Measurements from ENCODE around the gene C4orf50. TPM values are rescaled to one million over a fixed set of nuclear protein-coding genes. Genes with fewer than 3 reads are reported as not detected.

The C4orf50 gene
- total RNA-seq, 4 donors from 2014 or later = under 0.01 to 0.19 (median 0.09) TPM; not detected in 1

DNA sequence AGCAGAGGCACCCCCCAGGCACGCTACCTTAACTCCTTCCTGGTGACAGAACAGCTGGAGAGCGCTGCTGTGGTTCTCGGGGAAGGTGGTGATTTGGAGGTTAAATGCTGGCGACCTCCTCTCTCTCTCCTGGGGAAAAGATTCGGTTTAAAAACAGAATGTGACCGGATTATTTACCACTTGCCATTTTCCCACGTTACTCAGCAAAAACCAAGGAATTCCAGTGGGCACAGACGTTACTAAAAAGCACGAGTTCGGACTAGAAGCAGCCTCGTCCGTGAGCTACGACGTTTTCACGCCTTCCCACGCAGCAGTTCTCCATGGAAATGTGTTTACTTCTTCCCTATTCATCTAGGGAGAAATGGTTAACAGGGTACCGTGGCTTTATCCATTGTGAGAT, 32.3 kb upstream of the C4orf50 start:
- DNase-seq (ENCODE audit: low spot score) (no peak), ATAC-seq (ENCODE audit: low FRiP score) (no peak)

DNA sequence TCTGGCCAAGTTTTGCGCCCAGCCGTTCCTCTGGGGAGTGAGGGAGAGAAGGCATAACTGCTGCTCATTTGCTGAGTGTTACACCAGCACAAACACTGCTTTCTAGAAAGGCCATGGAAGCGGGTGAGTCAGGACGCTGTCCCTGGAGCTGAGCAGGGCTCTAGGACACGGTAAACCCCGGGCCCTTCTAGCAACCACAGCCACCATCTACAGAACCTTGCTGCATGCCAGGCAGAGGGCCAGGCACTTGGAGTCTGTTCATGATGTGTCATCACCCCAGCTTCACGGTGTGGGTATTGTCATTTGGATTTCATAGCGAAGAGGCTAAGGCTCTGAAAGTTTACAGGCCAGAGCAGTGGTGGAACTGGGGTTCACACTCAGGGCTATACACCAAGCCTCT, 31.8 kb upstream of the C4orf50 start:
- TF ChIP-seq, protein P1, sequence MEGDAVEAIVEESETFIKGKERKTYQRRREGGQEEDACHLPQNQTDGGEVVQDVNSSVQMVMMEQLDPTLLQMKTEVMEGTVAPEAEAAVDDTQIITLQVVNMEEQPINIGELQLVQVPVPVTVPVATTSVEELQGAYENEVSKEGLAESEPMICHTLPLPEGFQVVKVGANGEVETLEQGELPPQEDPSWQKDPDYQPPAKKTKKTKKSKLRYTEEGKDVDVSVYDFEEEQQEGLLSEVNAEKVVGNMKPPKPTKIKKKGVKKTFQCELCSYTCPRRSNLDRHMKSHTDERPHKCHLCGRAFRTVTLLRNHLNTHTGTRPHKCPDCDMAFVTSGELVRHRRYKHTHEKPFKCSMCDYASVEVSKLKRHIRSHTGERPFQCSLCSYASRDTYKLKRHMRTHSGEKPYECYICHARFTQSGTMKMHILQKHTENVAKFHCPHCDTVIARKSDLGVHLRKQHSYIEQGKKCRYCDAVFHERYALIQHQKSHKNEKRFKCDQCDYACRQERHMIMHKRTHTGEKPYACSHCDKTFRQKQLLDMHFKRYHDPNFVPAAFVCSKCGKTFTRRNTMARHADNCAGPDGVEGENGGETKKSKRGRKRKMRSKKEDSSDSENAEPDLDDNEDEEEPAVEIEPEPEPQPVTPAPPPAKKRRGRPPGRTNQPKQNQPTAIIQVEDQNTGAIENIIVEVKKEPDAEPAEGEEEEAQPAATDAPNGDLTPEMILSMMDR (IDR thresholded peaks at IDR 0.05) = no peak
- DNase-seq (ENCODE audit: low spot score) (no peak), ATAC-seq (ENCODE audit: low FRiP score) (no peak)

More for the DNA sequence above, 32.3 kb upstream of the C4orf50 start:
- TF ChIP-seq, protein P1 (IDR thresholded peaks at IDR 0.05) = no peak

DNA sequence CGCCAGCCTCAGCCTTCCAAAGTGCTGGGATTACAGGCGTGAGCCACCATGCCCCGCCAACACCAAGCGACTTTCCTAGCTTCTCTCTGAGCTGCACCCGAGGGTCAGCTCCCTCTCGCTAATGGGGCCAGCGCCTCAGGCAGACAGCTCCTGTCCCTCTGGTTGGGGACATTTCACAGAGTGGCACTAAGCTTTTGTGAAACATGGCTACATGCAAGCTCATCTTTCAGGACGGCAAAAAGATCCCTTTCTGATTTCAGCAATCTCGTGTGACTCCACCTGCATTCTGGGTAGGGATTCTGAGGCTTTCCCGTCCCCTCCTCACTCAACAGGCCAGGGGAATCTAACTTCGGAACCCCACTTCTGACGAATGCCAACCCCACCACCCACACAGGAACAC, 31.0 kb upstream of the C4orf50 start:
- TF ChIP-seq, protein P1 (IDR thresholded peaks at IDR 0.05) = no peak
- no peak for ATAC-seq (ENCODE audit: low FRiP score)
- DNase-seq (ENCODE audit: low spot score) = no peak

DNA sequence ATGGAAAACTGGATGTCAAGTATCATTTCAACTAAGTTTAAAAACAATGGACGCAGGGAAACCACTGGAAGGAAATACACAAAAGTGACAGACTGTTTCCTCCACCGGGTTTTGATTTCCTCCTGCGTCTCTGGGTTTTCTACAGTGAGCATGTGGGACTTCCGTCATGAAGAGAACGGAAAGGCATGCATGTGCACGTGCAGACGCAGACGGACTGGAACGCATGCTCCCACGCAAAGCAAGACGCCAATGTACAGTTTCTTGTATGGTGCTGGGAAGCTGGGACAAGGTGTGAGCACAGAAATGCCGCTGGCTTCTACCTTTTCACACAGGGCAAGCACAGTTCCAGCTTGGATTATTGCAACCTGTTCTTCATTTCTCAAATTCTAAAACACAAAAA, 30.3 kb upstream of the C4orf50 start:
- ATAC-seq (ENCODE audit: low FRiP score) (no peak), DNase-seq (ENCODE audit: low spot score) (no peak)
- TF ChIP-seq, protein P1 (IDR thresholded peaks at IDR 0.05) = no peak

DNA sequence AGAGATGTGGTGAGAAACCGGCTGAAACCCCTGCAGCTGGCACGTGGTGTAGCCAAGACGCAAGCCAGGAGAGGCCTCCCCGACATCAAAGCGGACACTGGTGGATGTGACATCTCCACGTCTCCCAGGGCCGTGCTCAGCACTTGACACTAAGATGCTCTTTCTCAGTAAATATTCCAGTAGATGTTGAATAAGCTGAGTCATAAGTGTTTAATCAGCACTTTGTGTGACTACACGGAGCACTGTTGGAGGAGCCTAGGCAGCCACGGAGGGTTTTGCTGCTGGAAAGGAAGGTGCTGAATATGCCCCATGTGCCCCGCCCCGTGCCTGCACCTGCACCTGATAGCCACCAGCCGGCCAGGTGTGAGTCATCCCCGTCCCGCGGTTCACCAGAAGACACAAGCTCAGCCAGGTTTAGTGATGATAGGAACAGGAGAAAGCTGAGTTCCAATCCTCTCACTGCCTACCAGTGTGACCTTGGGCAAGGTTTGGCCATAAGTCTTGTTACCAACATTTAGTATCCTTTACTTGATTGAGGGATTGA, 29.0 kb upstream of the C4orf50 start:
- ATAC-seq (ENCODE audit: low FRiP score) (no peak), DNase-seq (ENCODE audit: low spot score) (no peak)
- TF ChIP-seq, protein P1 (IDR thresholded peaks at IDR 0.05) = no peak

DNA sequence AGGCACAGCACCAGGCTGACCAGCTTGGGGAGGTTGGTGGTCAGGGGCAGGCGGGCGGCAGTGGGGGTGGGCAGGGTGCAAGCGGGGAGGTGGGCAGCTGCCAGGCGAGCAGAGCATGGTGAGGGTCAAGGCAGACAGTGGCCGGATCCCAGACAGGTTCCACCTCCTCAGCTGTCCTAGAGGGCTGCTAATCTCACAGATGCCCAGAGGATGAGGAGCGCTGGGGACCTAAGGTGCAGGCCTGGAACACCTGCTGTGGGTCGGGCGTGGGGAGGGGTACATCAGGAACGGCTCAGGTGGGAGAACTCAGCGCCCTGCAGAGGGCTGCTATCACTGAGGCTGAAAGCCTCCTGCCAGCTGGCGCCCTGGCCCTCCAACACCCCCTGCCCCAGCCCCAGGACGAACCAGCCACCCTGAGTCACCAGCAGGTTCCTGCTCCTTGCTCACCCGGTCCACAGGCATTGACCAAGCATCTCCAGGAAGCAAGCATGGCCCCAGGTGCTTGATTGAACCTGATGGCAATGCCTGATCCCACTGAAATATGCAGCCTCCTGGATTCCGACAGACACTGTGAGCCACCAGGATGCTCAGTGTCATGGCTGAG, 28.4 kb upstream of the C4orf50 start:
- ATAC-seq (ENCODE audit: low FRiP score) (no peak), DNase-seq (ENCODE audit: low spot score) (no peak)
- TF ChIP-seq, protein P1 (IDR thresholded peaks at IDR 0.05) = no peak

DNA sequence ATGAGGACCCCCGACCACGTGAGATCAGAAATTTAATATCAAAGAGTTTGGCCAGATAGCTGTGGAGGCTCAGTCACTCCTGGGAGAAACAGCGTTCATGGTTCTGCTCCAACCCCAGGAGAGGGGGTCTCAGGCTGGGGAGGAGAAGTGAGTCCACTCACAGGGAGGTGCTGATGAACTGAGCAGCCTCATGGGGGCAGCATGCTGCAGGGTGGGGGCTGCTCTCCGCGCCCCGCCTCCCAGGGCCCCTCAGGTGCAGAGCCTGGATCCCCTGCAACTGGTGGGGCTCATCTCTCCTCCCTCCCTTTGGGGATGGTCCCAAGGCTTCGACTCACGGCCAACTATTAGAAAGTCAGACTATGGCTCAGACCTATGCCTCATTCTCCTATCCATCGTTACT, 26.6 kb upstream of the C4orf50 start:
- DNase-seq (ENCODE audit: low spot score) = no peak
- TF ChIP-seq, protein P1 (IDR thresholded peaks at IDR 0.05) = no peak
- no peak for ATAC-seq (ENCODE audit: low FRiP score)
